DOHH2 (cell line): ENCODE data around the gene TOGARAM2.

Experiments
- H3F3A ChIP-seq: fragments of 200-600 bp; sonication (generic), shearing (Covaris generic); 2 replicates; pipeline ENCODE4 v1.6.0; 2016; ENCODE audit warnings: antibody characterized with exemption, mild to moderate bottlenecking; ENCODE audit not compliant: control insufficient read depth, insufficient read depth
- H3K27ac ChIP-seq: fragments of 200-600 bp; sonication (generic); 2 replicates; pipeline ENCODE4 v1.5.1; 2014; ENCODE audit warnings: low read depth, mild to moderate bottlenecking, low read length, moderate library complexity
- H3K27me3 ChIP-seq: fragments of 200-600 bp; sonication (generic); 2 replicates; pipeline ENCODE4 v1.6.1; 2014; ENCODE audit warnings: mild to moderate bottlenecking, low read length, mixed read lengths; ENCODE audit not compliant: control insufficient read depth
- H3K36me3 ChIP-seq: fragments of 200-600 bp; sonication (generic); 2 replicates; pipeline ENCODE4 v1.6.1; 2014; ENCODE audit warnings: mild to moderate bottlenecking, low read length, moderate library complexity, mixed read lengths; ENCODE audit not compliant: control insufficient read depth
- H3K4me1 ChIP-seq: fragments of 200-600 bp; sonication (generic); 2 replicates; pipeline ENCODE4 v1.6.1; 2014; ENCODE audit warnings: mild to moderate bottlenecking, low read length, mixed read lengths; ENCODE audit not compliant: control insufficient read depth
- H3K4me2 ChIP-seq: fragments of 200-600 bp; sonication (generic); 2 replicates; pipeline ENCODE4 v1.6.0; 2014; ENCODE audit warnings: mild to moderate bottlenecking, low read length, moderate library complexity
- H3K4me3 ChIP-seq: fragments of 200-600 bp; sonication (generic); 2 replicates; pipeline ENCODE4 v1.5.1; 2014; ENCODE audit warnings: mild to moderate bottlenecking, low read length, mixed read lengths
- H3K79me2 ChIP-seq: fragments of 200-600 bp; sonication (generic); 2 replicates; pipeline ENCODE4 v1.6.1; 2014; ENCODE audit warnings: mild to moderate bottlenecking, low read length, mixed read lengths; ENCODE audit not compliant: control insufficient read depth
- H3K9me2 ChIP-seq: fragments of 200-600 bp; sonication (generic); replicated peaks from 2 replicates; pipeline ENCODE4 v1.6.1; 2014; ENCODE audit warnings: mild to moderate bottlenecking, low read length, mixed read lengths; ENCODE audit not compliant: control insufficient read depth
- H3K9me3 ChIP-seq: fragments of 200-600 bp; sonication (generic); 2 replicates; pipeline ENCODE4 v1.6.1; 2014; ENCODE audit warnings: antibody characterized with exemption, low read length, mixed read lengths; ENCODE audit not compliant: control insufficient read depth, insufficient read depth
- H4K20me1 ChIP-seq: fragments of 200-600 bp; sonication (generic); 2 replicates; pipeline ENCODE4 v1.6.0; 2014; ENCODE audit warnings: low read depth, mild to moderate bottlenecking, antibody characterized with exemption, low read length, moderate library complexity; ENCODE audit not compliant: control insufficient read depth, insufficient read depth
- EZH2phosphoT487 ChIP-seq: fragments of 200-600 bp; sonication (generic); IDR thresholded peaks from 2 replicates; pipeline ENCODE4 v1.6.1; 2017; ENCODE audit warnings: borderline replicate concordance, mild to moderate bottlenecking, antibody characterized with exemption, low read length, moderate library complexity, mixed read lengths
- TF ChIP-seq, protein P1 (sequence below): fragments of 200-600 bp; sonication (generic); IDR thresholded peaks from one replicate; pipeline ENCODE4 v1.5.1; 2014; ENCODE audit warnings: antibody characterized with exemption, mild to moderate bottlenecking, low read depth, low read length; ENCODE audit not compliant: poor library complexity, severe bottlenecking

The TOGARAM2 gene

DNA sequence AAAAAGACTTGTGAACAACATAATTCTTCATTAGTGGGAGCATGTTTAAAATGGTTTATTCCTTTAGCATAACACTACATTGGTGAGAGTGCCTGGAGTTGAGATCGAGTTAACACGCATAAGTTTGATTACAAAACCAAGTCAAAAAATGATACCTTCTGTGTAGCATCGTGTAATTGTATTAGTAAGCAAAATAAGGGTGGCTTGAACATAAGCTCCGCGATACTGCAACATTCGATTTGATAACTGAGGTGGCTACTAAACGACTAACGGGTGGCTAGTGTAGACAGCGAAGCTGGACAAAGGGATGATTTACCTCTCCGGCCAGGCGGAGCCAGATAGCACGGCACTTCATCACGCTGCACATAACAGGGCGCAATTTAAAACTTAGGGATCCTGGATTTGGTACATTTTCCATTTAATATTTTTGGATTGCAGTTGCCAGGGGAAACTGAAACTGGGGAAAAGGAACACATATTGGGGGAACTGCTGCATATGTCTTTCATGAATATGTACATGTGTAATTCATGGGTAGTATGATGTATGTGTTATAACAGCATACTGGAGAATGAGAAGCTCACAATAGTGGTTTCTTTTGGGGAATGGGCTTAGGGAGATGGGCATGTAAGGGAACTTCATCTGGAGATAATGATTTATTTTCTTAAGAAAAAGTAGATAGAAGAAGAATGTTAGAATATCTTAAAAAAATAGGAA is 36.4 kb upstream of the TOGARAM2 start:
- no peak overlapping the region for H3K4me2 ChIP-seq
- H3K4me1 ChIP-seq, result no peaks in the 10 kb centered on the region
- no peak for TF ChIP-seq EZH2phosphoT487
- TF ChIP-seq, protein P1, sequence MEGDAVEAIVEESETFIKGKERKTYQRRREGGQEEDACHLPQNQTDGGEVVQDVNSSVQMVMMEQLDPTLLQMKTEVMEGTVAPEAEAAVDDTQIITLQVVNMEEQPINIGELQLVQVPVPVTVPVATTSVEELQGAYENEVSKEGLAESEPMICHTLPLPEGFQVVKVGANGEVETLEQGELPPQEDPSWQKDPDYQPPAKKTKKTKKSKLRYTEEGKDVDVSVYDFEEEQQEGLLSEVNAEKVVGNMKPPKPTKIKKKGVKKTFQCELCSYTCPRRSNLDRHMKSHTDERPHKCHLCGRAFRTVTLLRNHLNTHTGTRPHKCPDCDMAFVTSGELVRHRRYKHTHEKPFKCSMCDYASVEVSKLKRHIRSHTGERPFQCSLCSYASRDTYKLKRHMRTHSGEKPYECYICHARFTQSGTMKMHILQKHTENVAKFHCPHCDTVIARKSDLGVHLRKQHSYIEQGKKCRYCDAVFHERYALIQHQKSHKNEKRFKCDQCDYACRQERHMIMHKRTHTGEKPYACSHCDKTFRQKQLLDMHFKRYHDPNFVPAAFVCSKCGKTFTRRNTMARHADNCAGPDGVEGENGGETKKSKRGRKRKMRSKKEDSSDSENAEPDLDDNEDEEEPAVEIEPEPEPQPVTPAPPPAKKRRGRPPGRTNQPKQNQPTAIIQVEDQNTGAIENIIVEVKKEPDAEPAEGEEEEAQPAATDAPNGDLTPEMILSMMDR, result no peak
- peaks cover 86% of the 10 kb centered on the region for H3K36me3 ChIP-seq
- peaks cover 23% of the 10 kb centered on the region for H3F3A ChIP-seq
- H3K9me2 ChIP-seq, result no peaks in the 10 kb centered on the region
- H3K27ac ChIP-seq, result no peak overlapping the region
- H3K79me2 ChIP-seq, result no peaks in the 10 kb centered on the region
- no peak overlapping the region for H3K4me3 ChIP-seq
- H3K27me3 ChIP-seq, result no peaks in the 10 kb centered on the region
- H4K20me1 ChIP-seq, result no peaks in the 10 kb centered on the region
- H3K9me3 ChIP-seq, result no peaks in the 10 kb centered on the region

DNA sequence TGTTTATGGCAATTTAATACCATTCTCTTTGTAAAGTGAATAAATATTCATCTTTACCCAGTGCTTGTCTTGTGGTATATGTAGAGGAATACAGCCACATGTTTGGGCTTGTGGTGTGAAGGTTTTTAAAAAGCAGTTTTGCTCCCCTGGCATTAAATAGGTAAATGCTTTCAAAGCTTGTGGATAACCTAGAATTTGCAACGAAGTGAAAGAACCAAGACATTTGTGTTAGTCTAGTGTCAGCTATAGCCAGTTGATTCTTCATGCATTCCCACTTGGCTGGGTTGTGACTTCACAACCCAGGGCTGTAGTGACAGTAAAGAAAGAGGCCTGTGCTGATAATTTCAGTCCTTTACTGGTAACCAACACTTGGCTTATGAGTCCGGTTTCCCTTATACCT is 32.9 kb upstream of the TOGARAM2 start:
- H3K27ac ChIP-seq, result no peak overlapping the region
- H3K79me2 ChIP-seq, result no peaks in the 10 kb centered on the region
- peaks cover 58% of the 10 kb centered on the region for H3K36me3 ChIP-seq
- H3K9me3 ChIP-seq, result no peaks in the 10 kb centered on the region
- H3K4me1 ChIP-seq, result no peaks in the 10 kb centered on the region
- H3K4me2 ChIP-seq, result no peak overlapping the region
- no peak overlapping the region for H3K4me3 ChIP-seq
- peaks cover 36% of the 10 kb centered on the region for H3F3A ChIP-seq
- H3K27me3 ChIP-seq, result no peaks in the 10 kb centered on the region
- H4K20me1 ChIP-seq, result no peaks in the 10 kb centered on the region
- no peak for TF ChIP-seq EZH2phosphoT487
- TF ChIP-seq, protein P1, result no peak
- H3K9me2 ChIP-seq, result no peaks in the 10 kb centered on the region

DNA sequence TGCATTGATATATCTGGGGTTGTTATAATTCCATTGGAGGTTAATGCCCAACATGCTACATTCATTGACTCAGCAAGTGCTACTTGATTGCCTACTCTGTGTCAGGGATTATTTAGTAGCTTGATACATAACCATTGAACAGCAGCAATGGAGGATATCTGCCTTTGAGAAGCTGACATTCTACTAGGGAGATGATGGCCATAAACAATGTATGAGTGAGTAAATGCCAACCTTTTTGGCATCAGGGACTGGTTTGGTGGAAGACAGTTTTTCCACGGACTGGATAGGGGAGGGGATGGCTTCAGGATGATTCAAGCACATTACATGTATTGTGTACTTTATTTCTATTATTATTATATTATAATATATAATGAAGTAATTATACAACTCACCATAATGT is 31.9 kb upstream of the TOGARAM2 start:
- H3K4me1 ChIP-seq, result no peaks in the 10 kb centered on the region
- H4K20me1 ChIP-seq, result no peaks in the 10 kb centered on the region
- no peaks in the 10 kb centered on the region for H3K9me3 ChIP-seq
- TF ChIP-seq EZH2phosphoT487, result no peak
- TF ChIP-seq, protein P1, result no peak
- peaks cover 48% of the 10 kb centered on the region for H3K36me3 ChIP-seq
- H3K27ac ChIP-seq, result no peak overlapping the region
- H3K27me3 ChIP-seq, result no peaks in the 10 kb centered on the region
- no peak overlapping the region for H3K4me2 ChIP-seq
- H3K9me2 ChIP-seq, result no peaks in the 10 kb centered on the region
- peaks cover 36% of the 10 kb centered on the region for H3F3A ChIP-seq
- no peak overlapping the region for H3K4me3 ChIP-seq
- no peaks in the 10 kb centered on the region for H3K79me2 ChIP-seq
